HG02884 (cell line): Measurements from ENCODE around the gene SORCS2.

Source experiments
- ATAC-seq: cut with Tn5 transposase; IDR thresholded peaks from one replicate; pipeline ENCODE4 v1.9.1; 2021; ENCODE audit warnings: mild to moderate bottlenecking, moderate library complexity; ENCODE audit not compliant: unreplicated experiment

The SORCS2 gene

DNA sequence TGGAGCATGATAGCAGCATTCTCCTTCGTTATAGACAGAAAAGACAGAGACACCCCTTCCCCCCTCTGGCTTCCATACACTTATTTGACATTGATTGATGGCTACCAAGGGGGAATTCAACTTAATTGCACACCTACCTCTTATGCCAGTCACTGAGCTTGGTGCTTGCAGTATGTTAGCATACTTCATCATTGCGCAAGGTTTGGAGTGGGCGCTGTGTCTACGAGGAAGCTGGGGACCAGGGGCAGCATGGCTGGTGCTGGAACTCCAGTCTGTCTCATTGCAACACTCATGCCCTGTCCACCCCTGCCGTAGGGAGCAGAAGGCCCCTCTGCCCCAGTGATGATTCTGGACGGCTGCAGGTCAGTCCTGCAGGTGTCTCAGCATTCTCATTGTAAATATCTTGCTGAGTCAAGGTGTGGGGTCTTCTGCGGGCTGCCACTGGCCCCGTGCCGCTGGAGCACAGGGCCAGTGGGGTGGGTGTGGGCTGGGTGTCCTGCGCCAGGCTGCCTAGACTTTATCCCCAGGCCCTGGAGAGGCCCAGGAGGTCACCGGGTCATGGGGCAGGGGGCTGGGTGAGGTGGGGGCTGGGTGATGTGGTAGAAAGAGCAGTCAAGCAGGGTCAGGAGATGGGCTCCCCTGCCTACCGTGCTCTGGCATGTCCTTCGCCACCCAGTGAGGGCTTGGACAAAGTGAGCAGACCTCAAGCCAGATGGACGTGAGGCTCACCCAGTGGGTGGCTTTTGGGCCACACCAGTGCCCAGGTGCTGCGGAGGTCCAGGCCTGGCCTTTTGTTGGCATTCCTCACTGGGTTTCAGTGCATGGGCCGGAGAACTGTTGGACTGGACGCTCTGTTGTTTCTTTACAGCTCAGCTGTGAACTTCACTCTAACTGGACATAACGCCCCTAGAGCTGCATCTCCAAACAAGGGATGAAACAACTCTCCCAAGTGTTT, 156.9 kb downstream of the SORCS2 start:
- ATAC-seq, result no peak

- no peak for ATAC-seq
Measured at GRCh38 chr4:7350396-7350795, 158.1 kb downstream of the SORCS2 start.

GRCh38 chr4:7351014-7351413, 158.7 kb downstream of the SORCS2 start:
- ATAC-seq, result no peak

DNA sequence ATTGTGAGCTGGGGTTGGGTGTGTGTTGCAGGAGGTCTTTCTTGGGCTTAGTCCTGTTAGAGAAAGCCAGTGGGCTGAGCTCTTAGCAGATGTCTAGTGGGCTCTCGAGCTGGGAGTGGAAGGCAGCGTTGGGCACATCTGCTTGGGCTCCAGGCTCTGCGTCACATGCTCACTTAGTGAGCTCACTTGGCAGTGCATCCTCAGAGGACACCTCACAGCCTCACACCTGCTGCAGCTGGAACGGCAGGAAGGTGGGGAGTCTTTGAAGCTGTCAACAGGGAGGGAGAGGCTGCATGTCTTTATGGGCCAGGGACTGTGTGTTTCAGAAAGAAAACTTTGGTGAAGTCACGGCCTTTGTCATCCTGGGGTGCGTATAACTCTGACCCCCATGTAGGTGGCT, 160.1 kb downstream of the SORCS2 start:
- no peak for ATAC-seq

- no peak for ATAC-seq
Measured at GRCh38 chr4:7353046-7353790, 160.9 kb downstream of the SORCS2 start.

DNA sequence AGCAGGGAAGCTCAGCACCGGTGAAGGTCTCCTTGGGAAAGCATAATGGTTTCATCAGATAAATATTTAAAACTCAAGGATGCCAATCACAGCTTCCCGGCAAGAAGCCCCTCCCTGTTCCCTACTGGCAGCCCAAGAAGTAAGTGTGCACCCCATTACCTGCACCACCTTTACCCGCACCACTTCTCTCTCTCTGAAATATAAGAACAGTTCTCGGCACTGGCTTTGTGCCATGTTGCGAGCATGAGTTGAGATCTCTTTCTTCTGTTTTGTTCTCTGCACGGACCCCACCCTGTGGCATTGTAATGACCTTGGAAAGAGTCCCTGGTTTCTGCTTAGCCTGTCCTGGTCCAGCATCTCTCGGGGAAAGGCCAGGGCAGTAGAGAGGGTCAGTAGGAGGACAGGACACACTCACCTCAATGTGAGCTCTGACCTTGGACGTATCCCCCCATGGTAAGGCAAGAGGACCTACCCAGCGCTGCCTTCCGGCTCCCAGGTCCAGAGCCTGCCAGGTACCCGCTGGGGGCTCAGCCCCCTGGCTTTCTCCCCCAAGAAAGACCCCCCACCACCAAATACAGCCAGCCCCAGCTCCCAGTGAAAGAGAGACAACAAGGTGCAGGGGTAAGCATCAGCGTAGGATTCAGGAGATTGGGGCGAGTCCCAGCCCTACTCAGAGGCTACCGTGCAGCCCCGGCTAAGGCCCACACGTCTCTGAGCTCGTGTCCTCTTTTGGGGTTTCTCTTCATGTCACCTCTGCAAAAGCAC, 161.7 kb downstream of the SORCS2 start:
- no peak for ATAC-seq

- ATAC-seq, result no peak
Measured at GRCh38 chr4:7354927-7355326, 162.6 kb downstream of the SORCS2 start.

- no peak for ATAC-seq
Measured at GRCh38 chr4:7355795-7356194, 163.5 kb downstream of the SORCS2 start.

DNA sequence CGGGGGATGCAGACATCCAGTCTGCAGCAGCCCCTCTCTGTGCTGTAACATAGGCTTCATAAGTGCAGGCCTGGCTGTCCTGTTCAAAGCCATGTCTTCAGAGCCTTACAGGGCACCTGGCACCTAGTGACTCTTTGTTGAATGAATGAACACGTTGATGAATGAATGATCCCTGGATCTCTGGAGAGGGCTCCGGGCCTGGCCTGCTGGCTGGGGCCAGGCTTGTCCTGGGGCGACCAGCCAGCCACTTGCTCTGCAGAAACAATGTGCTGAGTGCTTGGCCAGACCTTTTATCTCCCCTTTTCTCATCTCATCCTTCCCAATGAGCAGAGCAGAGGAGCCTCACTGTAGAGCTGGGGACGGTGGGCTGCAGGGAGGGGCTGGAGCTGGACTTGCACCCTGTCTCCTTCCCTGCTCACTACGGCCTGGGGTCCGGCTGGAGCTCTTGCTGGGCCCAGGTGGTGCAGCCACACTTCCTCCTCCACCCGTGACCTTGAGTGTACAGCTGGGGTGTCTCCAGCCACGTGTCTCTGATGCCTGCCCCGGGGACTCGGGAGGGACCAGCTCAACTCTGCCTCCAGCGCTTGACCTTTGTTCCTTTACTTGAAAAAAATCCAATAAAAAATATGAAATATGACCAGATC, 164.5 kb downstream of the SORCS2 start:
- no peak for ATAC-seq

DNA sequence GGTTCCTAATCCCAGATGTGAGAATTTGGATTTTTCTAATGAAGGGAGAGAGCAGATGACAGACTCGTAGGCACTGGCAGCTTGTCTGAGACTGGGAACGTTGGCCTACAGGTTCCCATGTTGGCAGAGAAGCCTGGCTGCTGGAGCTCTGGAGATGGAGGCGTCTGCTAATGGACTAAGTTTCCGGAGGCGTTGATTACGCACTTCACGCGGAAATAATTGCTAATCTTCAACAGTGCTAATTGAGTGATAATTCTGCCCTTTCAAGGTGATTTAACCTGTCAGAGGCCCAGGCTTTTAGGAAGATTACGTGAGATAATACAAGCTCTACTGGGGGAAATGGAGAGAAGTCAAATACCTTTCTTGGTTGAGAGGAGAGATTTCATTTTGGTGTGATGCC, 165.0 kb downstream of the SORCS2 start:
- ATAC-seq, result no peak

DNA sequence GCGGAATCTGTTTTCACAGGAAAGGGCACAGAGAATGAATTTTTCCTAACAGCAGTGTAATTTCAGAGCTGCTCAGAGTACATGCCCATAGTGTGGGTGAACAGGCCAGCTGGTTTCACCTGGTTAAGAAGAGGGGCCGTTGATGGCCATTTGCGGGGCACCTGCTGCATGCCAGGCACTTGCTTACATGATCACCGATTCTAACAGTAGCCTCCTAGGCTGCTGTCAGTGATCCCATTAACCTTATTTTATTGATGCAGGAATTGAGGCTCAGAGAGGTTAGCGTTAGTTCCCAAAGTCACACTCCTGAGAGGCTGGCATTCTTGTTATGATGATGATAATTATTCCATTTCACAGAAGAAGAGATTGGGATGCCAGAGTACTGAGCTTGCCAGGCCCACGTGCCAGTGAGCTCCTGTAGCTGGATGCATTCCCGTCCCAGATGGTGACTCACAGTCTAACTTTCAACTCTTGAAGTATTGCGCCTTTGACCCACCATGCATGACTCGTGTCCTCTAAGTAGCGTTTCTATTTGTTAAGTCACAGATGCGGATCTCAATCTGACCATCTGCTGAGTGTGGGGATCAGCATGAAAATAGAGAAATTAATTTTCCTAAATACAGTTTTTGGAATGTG, 165.9 kb downstream of the SORCS2 start:
- no peak for ATAC-seq

GRCh38 chr4:7359400-7360062, 167.2 kb downstream of the SORCS2 start:
- ATAC-seq, result no peak

DNA sequence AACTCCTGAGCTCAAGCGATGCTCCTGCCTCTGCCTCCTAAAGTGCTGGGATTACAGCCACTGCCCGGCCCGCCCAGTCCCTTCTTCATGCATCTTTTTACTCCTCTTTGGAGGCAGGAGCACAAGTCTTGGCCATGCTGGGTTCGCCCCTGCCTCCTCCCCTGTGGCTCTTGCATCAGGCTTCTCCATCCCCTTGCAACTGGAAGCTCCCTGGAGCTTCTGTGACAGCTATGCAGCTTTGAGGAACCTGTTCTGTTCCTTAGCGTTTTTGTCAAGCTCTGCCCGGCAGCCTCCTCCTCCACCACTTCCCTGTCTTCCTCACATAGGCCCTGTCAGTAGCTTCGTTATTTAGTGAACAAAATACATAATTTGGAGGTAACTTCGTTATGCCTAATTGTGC, 168.5 kb downstream of the SORCS2 start:
- no peak for ATAC-seq

DNA sequence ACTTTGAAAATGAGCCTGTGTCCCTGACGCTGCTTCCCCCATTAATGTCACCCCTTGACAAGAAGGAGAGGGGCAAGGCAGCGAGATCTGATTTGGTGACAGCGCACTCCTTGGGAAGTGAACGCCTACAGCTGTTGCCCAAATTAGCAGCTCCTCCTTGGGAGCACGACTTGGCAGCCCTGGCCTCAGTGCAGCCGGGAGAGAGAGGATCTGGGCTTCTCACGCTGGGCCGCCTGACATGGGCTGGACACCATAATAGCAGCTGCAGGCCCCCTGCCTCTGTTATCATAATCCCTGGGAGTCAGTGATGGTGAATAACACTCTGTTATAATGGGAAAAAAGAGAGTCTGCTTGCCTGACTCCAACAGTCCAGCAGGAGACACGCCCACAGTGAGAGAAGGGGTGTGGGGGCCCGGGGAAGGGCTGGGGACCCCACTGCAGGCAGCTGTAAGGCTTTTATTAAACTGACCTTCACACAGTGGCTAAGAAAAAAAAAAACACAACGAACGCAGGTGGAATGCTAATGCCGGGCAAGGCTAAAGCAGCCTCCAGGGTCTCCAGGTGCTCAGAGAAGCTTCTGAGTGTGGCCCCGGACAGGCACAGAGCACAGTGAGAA, 169.1 kb downstream of the SORCS2 start:
- no peak for ATAC-seq

DNA sequence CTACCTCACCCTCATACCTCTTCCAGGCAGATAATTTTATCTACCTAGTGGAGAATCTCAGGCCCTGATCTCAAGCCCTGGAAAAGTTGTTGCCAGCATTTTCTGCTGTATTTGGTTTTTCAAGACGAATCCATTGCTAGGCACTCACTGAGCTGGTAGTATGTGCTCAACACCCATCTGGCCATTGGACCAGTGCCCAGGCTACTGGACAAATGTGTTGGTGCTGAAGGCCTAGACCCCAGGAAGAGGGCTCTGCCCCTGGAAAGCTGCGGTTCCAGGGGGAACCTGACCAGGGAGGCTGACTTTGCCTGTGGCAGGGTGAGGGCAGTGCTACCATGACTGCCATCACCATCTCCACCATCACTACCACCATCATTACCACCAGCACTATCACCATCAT, 170.0 kb downstream of the SORCS2 start:
- no peak for ATAC-seq

GRCh38 chr4:7362862-7363430, 170.6 kb downstream of the SORCS2 start:
- ATAC-seq, result no peak

GRCh38 chr4:7364979-7365378, 172.6 kb downstream of the SORCS2 start:
- ATAC-seq, result no peak

- no peak for ATAC-seq
Measured at GRCh38 chr4:7365462-7366179, 173.3 kb downstream of the SORCS2 start.
